HG03095 (cell line): ENCODE measurements around the gene PLXNB3.
"Not testable (repeated sequence)": the region's sequence is repeated elsewhere in the genome, so short reads cannot be mapped to it uniquely, and the experiment has no call there.

Experiments
- ATAC-seq: cut with Tn5 transposase; IDR thresholded peaks from one replicate; pipeline ENCODE4 v1.9.1; 2021; ENCODE audit warnings: moderate library complexity; ENCODE audit not compliant: unreplicated experiment

PLXNB3 gene

DNA sequence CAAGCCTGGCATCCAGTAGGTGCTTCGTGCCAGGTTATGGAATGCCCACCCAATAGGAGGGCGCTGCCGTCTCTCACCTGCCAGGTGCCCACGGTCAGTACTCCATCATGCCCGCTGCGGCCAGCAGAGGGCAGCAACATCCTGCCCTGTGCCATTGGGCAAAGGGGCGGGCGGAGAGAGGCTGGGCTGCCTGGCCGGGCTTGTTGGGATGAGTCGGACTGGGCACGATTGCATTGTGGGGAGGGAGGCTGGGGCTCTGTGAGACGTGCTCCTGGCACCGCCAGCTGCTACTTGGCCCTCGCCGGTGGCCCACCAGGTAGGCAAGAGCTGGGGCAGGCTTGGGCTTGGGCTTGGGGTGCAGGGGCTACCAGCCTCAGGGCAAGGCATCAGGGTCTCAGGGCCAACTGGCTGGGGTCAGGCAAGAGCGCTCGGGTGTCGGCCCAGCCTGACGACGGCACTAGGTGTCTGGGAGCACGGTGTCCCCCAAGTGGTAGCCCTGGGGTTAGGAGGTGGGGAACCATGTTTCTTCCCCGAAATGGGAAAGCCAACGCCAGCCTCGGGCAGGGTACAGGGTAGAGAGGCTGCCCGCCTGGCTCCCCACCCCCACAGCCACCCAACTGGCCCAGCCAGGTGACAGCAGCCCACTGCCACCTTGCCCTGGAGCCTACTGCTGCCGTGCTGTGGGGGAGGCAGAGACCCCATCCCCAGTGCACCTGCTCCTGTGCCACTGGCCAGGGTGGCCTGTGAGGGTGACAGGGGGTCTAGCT, at the start of gene PLXNB3:
Gene PLXNB3 (plus strand): TSS at position 261 of the 767 bp plus-strand sequence. CDS start 1,287 bp downstream, outside the sequence.
- ATAC-seq = no peak

- ATAC-seq = no peak
Measured at GRCh38 chrX:153714256-153714655, 49.8 kb upstream of the PLXNB3 start.

DNA sequence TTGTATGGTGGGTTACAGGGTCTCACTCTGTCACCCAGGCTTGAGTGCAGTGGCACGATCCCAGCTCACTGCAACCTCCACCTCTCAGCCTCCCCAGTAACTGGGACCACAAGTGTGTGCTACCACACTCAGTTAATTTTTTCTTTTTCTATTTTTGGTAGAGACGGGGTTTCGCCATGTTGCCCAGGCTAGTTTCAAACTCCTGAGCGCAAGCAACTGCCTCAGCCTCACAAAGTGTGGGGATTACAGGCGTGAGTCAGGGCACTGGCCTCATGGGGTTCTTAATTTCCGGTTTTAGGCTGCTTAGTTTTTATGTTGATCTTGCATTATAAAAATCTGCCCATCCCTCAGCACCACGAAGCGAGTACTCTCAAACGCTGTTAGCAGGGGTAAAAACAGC, 46.6 kb upstream of the PLXNB3 start:
- no peak for ATAC-seq

DNA sequence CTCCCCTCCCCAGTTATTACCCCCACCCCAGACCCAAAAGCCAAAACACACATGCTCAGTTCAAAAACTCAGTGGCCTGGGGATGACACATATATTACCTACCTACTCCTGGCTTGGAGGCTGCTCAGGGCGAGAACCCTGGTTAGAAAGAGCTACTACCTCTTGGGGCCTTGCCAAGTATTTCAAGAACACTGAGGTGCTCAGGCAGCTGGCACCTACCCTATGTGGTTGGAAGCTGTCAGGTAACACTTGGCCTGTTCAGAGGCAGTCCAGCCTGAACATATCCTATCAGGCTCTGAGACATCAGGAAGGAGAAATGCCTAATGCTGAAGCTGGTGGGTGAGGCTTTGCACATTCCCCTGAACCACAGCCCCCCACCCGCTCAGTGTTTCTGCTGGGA, 44.8 kb upstream of the PLXNB3 start:
- no peak for ATAC-seq

GRCh38 chrX:153719701-153720100, 44.3 kb upstream of the PLXNB3 start:
- no peak for ATAC-seq

GRCh38 chrX:153722704-153723350, 41.2 kb upstream of the PLXNB3 start:
- no peak for ATAC-seq

DNA sequence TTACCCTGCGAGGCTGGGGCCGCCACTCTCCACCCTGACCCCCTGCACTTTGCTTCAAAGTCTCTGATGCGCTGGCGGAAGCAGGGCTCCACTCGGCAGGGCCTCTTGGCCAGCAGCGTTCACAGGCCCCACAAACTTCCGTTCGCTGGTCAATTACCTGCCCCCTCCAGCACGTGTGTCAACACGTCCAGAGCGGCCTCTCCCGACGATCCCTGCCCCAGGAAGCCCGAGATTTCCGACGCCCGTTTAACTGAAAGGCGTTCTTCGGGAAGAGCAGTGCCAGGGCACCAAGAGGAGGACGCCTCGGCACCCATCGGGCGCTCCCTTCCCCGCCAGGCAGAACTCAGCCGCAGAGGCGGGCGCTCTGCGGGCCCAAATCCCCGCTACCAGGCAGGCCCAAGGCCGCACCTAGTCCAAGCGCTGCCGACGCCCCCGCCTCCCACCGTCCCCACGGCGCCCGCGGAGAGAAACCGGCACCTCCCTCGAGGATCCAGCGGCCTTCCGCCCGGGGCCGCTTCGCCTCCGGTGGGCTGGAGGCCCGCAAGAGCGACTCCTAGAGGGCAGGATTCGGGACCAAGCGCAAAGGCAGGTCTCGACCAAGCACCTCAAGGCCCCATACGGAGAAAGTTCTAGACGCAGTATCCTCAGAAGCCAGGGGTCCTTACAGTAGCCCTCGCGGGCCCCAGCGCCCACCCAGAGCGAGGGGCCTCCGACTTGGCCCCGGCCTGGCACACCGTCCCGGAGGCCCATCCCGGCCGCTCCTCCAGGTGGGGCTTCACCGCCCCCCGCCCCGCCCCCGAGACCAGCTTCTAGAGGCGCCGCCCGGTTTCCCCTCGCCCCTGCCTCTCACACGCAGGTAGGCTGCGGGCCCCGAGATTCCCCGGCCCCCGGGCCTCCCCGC, 40.4 kb upstream of the PLXNB3 start:
- peak; percentile 30 for ATAC-seq

GRCh38 chrX:153724252-153725038, 39.6 kb upstream of the PLXNB3 start, which contains the start of the genes ABCD1 and BCAP31:
Gene ABCD1 (plus strand): TSS chrX:153724856. CDS start chrX:153725267, 411 bp downstream.
Gene BCAP31 (minus strand): TSS chrX:153724387. CDS start chrX:153723244, 1,143 bp downstream.
- peak; percentile 46 for ATAC-seq

DNA sequence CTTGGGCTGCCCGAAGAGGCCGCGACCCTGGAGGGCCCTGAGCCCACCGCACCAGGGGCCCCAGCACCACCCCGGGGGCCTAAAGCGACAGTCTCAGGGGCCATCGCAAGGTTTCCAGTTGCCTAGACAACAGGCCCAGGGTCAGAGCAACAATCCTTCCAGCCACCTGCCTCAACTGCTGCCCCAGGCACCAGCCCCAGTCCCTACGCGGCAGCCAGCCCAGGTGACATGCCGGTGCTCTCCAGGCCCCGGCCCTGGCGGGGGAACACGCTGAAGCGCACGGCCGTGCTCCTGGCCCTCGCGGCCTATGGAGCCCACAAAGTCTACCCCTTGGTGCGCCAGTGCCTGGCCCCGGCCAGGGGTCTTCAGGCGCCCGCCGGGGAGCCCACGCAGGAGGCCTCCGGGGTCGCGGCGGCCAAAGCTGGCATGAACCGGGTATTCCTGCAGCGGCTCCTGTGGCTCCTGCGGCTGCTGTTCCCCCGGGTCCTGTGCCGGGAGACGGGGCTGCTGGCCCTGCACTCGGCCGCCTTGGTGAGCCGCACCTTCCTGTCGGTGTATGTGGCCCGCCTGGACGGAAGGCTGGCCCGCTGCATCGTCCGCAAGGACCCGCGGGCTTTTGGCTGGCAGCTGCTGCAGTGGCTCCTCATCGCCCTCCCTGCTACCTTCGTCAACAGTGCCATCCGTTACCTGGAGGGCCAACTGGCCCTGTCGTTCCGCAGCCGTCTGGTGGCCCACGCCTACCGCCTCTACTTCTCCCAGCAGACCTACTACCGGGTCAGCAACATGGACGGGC, 38.8 kb upstream of the PLXNB3 start:
- ATAC-seq = no peak

GRCh38 chrX:153725832-153726285, 38.2 kb upstream of the PLXNB3 start:
- ATAC-seq = no peak

DNA sequence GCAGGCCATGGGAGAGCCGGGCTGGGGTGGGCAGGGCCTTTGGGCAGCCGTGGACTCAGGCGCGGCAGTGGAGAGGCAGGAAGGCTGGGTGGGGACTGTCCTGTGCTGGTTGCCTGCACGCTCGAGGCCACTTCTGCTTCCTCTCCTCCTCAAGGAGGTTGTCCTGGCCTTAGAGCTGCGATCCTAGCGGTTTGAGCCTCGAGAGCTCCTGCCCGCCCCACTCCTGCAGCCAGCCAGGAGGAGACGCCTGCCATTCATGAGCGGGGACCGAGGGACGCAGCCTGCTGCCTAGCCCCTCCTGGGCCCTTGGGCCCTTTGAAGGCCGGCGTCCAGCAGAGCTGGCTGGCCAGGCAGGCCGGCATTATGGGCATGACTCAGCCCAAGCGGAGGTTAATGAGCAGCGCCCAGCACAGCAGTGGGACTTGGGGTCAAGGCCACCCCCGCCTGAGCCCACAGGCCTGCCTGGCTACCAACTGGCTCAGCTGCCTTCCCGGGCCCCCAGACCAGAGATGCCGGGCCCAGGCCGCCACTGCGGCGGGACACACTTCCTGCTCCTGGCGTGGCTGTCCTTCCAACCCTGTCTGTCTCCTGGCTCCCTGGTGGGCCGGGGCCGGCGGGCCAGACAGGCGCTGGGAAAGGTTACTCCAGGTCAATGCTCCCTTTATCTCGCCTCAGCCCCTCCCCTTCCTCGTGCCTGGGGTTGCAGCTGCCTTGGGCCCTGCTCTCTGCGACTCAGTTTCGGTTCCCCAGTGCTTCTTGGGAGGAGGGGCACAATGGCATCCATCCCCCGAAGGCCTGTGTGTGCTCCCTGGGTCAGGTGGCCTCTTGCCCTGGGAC, 37.5 kb upstream of the PLXNB3 start:
- ATAC-seq = peak; percentile 48

GRCh38 chrX:153727123-153727931, 36.7 kb upstream of the PLXNB3 start:
- no peak for ATAC-seq

GRCh38 chrX:153728095-153728494, 36.0 kb upstream of the PLXNB3 start:
- ATAC-seq = no peak

- ATAC-seq = no peak
Measured at GRCh38 chrX:153728951-153729631, 35.0 kb upstream of the PLXNB3 start.

DNA sequence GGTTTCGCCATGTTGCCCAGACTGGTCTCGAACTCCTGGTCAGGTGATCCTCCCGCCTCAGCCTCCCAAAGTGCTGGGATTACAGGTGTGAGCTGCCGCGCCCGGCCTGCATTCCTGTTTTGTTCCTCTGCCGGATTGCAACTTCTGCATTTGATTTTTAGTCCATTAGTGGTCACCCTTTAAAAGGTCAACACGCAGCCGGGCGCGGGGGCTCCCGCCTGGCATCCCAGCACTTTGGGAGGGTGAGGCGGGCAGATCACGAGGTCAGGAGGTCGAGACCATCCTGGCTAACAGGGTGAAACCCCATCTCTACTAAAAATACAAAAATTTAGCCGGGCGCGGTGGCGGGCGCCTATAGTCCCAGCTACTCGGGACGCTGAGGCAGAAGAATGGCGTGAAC, 33.9 kb upstream of the PLXNB3 start:
- ATAC-seq = not testable (repeated sequence)

- no peak for ATAC-seq
Measured at GRCh38 chrX:153731117-153731844, 32.8 kb upstream of the PLXNB3 start.

DNA sequence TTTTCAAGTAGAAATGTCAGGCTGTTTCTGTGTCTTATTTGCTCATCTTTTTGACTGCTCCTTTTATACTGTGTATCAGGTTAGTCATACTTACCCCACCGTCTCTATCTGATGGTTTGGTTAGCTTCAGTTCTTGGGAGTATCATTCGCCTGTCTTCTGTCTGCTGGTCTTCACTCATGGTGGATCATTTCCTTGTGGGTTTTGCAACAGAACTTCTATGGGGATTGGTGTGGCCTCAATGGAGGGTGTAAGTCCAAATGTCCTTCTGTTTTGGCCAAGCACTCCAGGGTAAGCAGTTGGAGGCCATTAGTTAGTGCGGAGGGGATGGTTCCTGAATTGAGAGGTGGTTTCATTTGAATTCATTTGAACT, 32.2 kb upstream of the PLXNB3 start:
- ATAC-seq = no peak
